ENCODE measurements around the gene B3GNT2.

- TF ChIP-seq CTCF (IDR thresholded peaks at IDR 0.05; ENCODE audit: extremely low read depth in 1 of 2, insufficient read depth in 1 of 2, low read depth in 1 of 2, low read length in 2 of 2) (no peak), POLR2AphosphoS5 (IDR thresholded peaks at IDR 0.05; ENCODE audit: insufficient read depth, low read depth, low read length) (no peak), FOS (IDR thresholded peaks at IDR 0.05; ENCODE audit: borderline replicate concordance, insufficient read depth, low read length) (no peak), MAX (IDR thresholded peaks at IDR 0.05; ENCODE audit: insufficient read depth, insufficient read length) (no peak), EZH2 (IDR thresholded peaks at IDR 0.05; ENCODE audit: borderline replicate concordance, low read depth, low read length, severe bottlenecking) (no peak), POLR2A (IDR thresholded peaks at IDR 0.05; ENCODE audit: low read depth, low read length) (no peak), JUN (IDR thresholded peaks at IDR 0.05; ENCODE audit: borderline replicate concordance, insufficient read depth, insufficient read length, low read depth) (no peak), GATA2 (IDR thresholded peaks at IDR 0.05; ENCODE audit: insufficient read depth, insufficient read length, low read depth, low read length) (no peak), MYC (IDR thresholded peaks at IDR 0.05; ENCODE audit: low read depth, low read length) (no peak)
Measured at GRCh38 chr2:62209427-62209991, 13.6 kb downstream of the B3GNT2 start.
